NK-92 (cell line): ENCODE results near the gene KRT31.
"Not testable (repeated sequence)": the region's sequence is repeated elsewhere in the genome, so short reads cannot be mapped to it uniquely, and the experiment has no call there.

Source experiments
- DNase-seq: peaks from one replicate; lab custom pipeline; 2025; ENCODE audit not compliant: unreplicated experiment; lab: John Stamatoyannopoulos, UW

Gene KRT31

DNA sequence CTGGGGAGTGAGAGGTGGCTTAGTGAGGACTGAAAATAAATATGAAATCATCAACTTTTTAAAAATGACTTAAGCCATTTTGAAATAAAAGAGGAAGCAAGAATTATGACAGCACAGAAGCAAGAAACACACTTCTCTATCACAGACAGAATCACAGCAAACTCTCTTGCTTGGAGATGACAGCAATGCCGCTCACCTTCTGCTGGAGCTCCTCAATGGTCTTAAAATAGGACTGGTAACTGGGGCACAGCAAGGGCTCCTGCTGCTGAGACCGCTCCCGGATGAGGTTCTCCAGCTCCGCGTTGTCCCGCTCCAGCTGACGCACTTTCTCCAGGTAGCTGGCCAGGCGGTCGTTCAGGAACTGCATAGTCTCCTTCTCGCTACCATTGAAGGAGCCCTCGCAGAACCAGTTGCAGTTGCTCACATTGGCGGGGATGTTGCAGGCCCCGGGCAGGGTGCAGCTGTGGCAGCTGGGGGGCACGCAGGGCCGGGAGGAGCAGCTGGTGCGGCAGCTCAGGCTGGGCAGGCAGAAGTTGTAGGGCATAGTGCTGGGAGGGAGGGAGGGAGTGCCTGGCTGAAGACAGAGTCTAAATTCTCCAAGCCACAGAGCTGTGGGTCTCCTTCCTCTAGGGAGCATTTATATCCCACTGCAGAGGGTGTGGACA, at the start of gene KRT31:
Gene KRT31, minus strand, starts transcription at position 613 of the 665 bp plus-strand sequence. Its CDS starts 69 bp downstream, at position 544.
- DNase-seq: no peak

- no peak for DNase-seq
Observed at GRCh38 chr17:41446806-41447205, 49.4 kb upstream of the KRT31 start.

- DNase-seq: no peak
Observed at GRCh38 chr17:41444640-41445039, 47.2 kb upstream of the KRT31 start.

- DNase-seq: no peak
Observed at GRCh38 chr17:41444186-41444585, 46.8 kb upstream of the KRT31 start.

GRCh38 chr17:41442739-41443138, 45.3 kb upstream of the KRT31 start:
- DNase-seq: no peak

DNA sequence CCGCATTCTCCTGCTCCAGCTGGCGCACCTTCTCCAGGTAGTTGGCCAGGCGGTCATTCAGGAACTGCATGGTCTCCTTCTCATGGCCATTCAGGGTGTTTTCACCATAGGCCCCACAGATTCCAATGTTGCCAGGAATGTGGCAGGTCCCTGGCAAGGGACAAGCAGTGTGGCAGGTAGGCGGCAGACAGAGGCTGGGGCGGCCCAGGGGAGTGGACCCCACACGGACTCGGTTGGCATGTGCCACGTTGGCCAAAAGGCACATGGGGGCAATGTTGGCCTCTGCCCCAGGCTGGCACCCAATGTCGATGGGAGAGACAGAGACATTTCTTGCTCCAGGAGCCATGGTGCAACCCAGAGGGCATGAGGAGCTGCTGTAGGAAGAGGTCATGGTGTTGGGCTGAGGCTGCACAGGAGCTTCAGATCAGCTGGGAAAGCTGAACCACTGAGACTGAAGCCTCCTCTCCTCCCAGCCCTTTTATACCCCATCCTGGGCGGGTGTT, 43.2 kb upstream of the KRT31 start, which contains the start of gene KRT38:
Gene KRT38, minus strand, starts transcription at position 453 of the 503 bp plus-strand sequence. Its CDS starts 62 bp downstream, at position 391.
- no peak for DNase-seq

- DNase-seq: no peak
Observed at GRCh38 chr17:41439375-41439774, 42.0 kb upstream of the KRT31 start.

GRCh38 chr17:41437769-41438168, 40.4 kb upstream of the KRT31 start:
- no peak for DNase-seq

- no peak for DNase-seq
Observed at GRCh38 chr17:41437254-41437653, 39.8 kb upstream of the KRT31 start.

DNA sequence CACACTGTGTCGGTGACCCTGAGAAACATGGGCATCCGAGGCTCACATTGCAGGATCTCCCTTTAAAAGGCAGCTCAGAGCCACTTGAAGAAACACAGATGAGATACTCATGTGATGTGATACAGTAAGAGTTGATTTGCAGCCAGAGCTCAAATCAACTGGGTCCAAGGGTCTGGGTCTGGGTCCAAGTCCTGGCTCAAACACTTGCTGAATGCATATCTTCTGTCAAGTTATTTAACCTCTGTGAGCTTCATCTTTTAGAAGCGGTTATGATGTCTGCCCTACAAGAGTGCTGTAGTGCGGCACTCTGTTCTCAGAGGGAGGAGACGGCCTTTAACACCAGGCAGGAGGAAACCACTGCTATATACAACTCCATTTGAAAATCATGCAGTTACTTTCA, 37.0 kb upstream of the KRT31 start:
- DNase-seq: no peak

- DNase-seq: no peak
Observed at GRCh38 chr17:41434005-41434404, 36.6 kb upstream of the KRT31 start.

DNA sequence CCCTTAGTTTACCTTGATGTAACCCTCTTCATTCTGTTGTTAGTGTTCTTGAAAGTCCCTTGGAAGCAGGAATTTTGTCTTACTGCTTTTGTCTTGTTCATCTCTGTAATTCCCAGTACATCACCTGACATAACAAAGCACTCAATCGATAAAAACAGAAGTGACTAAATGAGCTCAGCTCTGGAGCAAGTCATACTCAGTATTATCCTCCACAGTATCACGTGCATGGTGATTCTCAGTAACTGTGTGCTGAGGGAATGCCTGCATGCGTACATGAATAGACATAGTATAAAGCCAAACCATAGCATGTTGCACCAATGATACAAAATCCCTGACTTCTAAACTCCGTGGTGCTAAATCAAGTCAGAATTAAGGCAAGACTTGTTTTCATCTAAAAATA, 36.2 kb upstream of the KRT31 start:
- no peak for DNase-seq

GRCh38 chr17:41430376-41430775, 33.0 kb upstream of the KRT31 start:
- DNase-seq: not testable (repeated sequence)

- DNase-seq: no peak
Observed at GRCh38 chr17:41429667-41430066, 32.3 kb upstream of the KRT31 start.

DNA sequence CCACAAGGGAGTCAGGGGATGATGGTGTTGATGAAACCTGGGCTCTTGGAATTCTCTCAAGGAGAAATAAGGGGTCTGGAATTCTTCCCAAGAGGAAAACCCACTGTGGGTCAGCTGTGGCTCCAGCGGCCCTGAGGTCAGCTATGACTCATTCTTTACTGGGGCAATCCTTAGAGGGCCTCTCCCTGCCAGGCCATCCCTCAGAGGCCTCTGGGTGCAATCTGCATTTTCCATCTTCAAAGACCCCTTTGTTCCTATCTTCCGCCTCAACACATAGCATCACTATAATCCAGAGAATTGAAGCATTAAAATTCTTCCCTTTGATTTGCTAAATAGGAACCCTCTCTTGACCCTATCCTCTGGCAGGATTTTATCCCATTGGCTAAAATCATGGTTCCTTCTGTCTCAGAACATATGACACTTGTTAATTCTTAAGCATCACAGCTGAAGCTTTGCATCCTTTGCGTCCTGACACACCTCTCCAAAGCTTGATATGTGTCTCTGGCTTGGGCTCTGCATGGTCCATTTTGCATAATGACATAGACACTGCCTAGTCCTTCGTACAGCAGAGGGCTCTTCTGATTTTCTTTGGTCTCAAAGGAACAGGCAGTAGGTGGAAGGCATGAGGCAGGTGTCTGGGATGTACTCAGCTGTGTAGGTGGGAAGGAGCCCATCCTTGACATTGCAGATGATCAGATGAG, 31.3 kb upstream of the KRT31 start:
- no peak for DNase-seq

DNA sequence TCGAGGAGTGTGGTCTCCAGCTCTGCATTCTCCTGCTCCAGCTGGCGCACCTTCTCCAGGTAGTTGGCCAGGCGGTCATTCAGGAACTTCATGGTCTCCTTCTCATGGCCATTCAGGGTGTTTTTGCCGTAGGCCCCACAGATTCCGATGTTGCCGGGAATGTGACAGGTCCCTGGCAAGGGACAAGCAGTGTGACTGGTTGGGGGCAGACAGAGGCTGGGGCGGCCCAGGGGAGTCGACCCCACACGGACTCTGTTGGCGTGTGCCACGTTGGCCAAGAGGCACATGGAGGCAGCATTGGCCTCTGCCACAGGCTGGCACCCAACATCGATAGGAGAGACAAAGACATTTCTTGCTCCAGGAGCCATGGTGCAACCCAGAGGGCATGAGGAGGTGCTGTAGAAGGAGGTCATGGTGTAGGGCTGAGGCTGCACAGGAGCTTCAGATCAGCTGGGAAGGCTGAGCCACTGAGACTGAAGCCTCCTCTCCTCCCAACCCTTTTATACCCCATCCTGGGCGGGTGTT, 26.8 kb upstream of the KRT31 start, which contains the start of gene KRT37:
Gene KRT37, minus strand, starts transcription at position 475 of the 525 bp plus-strand sequence. Its CDS starts 62 bp downstream, at position 413.
- DNase-seq: no peak

DNA sequence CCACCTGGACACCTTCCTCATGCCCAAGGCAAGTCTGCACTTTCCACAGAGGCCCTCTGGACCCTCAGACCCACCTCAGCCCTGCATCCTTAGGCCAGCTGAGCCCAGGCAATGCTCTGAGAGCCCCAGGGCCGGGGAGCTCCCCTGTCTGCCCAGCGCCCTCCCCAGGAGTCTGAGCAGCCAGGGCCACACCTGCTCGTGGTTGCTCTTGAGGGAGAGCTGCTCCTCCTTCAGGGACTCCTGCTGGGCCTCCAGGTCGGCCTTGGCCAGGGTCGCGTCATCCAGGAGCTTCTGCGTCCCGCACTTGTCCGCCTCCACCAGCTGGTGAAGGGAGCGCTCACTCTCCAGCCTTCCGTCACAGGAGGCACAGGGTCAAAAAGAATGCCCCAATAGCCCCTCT, 25.2 kb upstream of the KRT31 start:
- not testable (repeated sequence) for DNase-seq

DNA sequence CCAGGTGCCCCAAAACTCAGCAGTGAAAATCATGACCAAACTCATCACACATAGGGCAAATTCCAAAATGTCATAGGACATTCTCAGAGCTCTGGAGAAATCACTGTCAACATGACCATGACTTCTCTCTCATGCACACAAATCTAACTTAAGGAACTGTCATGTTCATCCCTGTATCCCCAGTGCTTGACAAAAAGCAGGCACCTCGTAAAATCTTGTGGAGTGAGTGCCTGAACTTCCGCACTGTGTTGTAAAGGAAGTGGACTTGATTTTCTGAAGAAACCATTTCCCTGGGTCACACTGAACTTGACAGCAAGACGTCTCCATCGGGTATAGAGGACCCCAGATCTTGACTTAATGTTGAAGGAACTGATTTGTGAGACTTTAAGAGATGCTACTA, 24.2 kb upstream of the KRT31 start:
- no peak for DNase-seq

DNA sequence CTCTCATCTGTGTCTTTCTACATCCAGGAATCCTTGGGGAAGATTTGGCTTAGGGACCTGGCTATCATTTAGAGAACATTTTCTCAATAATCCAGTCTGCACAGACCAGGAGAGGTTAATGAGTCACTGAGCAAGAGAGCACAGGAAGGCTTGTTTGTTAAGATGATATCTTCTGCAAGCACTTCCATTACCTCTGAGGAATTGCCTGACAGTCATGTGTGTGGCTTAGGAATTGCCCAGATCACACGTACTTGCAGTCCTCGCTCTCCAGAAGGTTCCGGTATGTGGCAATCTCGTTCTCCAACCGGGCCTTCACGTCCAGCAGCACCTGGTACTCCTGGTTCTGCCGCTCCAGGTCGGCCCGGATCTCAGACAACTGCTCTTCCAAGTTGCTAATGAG, 23.7 kb upstream of the KRT31 start:
- DNase-seq: no peak

DNA sequence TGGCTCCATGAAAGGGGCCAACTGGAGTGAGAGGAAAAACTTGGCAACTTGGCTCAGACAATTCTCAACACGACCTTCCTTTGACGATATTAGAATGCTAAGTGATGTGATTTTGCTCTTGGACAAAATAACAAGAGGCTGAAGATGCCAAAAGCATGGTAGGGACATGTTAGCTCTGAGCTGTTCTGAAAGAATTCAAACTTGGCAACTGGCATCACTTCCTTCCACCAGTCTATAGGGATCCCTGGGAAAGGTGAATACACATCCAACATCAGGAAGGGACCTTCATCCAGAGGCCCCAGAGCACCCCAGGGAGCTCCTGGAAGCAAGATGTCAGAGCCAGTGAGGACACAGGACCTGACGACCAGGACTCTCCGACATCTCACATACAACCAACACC, 22.7 kb upstream of the KRT31 start:
- DNase-seq: no peak

- DNase-seq: no peak
Observed at GRCh38 chr17:41419716-41420115, 22.3 kb upstream of the KRT31 start.
